Endothelial cell of hepatic sinusoid (primary cell): ENCODE data around the gene DERL2.
"Not testable (repeated sequence)": the region's sequence is repeated elsewhere in the genome, so short reads cannot be mapped to it uniquely, and the experiment has no call there.

Source experiments
- in situ Hi-C: cut with HindIII; loops from 2 replicates; pipeline ENCODE4 v1.10.0; 2017; ENCODE audit warnings: low sequenced_read_pairs

Gene DERL2

GRCh38 chr17:5438716-5439445, 47.1 kb downstream of the DERL2 start, which contains the start of gene C1QBP:
Gene C1QBP (minus strand): TSS chr17:5439155. CDS start chr17:5439073, 82 bp downstream.
- in situ Hi-C loops = no loop called here

GRCh38 chr17:5437721-5438317, 48.2 kb downstream of the DERL2 start:
- in situ Hi-C loops = no loop called here

- in situ Hi-C loops = not testable (repeated sequence)
Measured at GRCh38 chr17:5435781-5436315, 50.1 kb downstream of the DERL2 start.

- in situ Hi-C loops = no loop called here
Measured at GRCh38 chr17:5434984-5435383, 51.0 kb downstream of the DERL2 start.

- in situ Hi-C loops = no loop called here
Measured at GRCh38 chr17:5431949-5432556, 53.9 kb downstream of the DERL2 start.

- in situ Hi-C loops = not testable (repeated sequence)
Measured at GRCh38 chr17:5431234-5431633, 54.7 kb downstream of the DERL2 start.

GRCh38 chr17:5430413-5430999, 55.5 kb downstream of the DERL2 start:
- in situ Hi-C loops = no loop called here

- in situ Hi-C loops = no loop called here
Measured at GRCh38 chr17:5429191-5429887, 56.6 kb downstream of the DERL2 start.

GRCh38 chr17:5425826-5426225, 60.2 kb downstream of the DERL2 start:
- in situ Hi-C loops = no loop called here

- in situ Hi-C loops = no loop called here
Measured at GRCh38 chr17:5424909-5425308, 61.1 kb downstream of the DERL2 start.

GRCh38 chr17:5422505-5422904, 63.5 kb downstream of the DERL2 start:
- in situ Hi-C loops = no loop called here
